HEK293 (cell line): ENCODE results near the gene UGCG.

ENCODE experiments used
- CTCF ChIA-PET: fragments of 350-600 bp; formaldehyde crosslinking; extraction: SDS; loops from one replicate; lab custom pipeline; 2021; ENCODE audit warnings: antibody characterized with exemption; lab: Yijun Ruan, JAX
- POLR2A ChIA-PET: fragments of 300-600 bp; formaldehyde crosslinking; extraction: SDS; loops from one replicate; lab custom pipeline; 2020; ENCODE audit warnings: antibody characterized with exemption, inconsistent platforms; lab: Yijun Ruan, JAX
- H3K27ac ChIP-seq: fragments of 200-500 bp; sonication (Bioruptor generic); 2 replicates; pipeline ENCODE4 v1.5.1; 2014; ENCODE audit warnings: low read depth, low read length, control low read depth, inconsistent platforms; ENCODE audit errors: extremely low read depth
- H3K36me3 ChIP-seq, 2 experiments: fragments of 200-500 bp in 1 of 2; sonication (Bioruptor generic) in 1 of 2; 1 replicate in 1 of 2; 2 replicates in 1 of 2; pipeline ENCODE4 v1.5.1; 2014 to 2017; ENCODE audit warnings: inconsistent platforms in 2 of 2, low read length in 2 of 2; ENCODE audit not compliant: control insufficient read depth in 2 of 2, insufficient read depth in 1 of 2
- H3K4me1 ChIP-seq: fragments of 200-500 bp; sonication (Bioruptor generic); 2 replicates; pipeline ENCODE4 v1.5.1; 2014; ENCODE audit warnings: mild to moderate bottlenecking, low read length, inconsistent platforms; ENCODE audit not compliant: control insufficient read depth, insufficient read depth
- H3K4me3 ChIP-seq: 2 replicates; pipeline ENCODE4 v1.5.1; 2011; ENCODE audit warnings: low read depth, mild to moderate bottlenecking, control low read depth, low read length, moderate library complexity
- H3K9me3 ChIP-seq: fragments of 200-500 bp; sonication (Bioruptor generic); 2 replicates; pipeline ENCODE4 v1.5.1; 2014; ENCODE audit warnings: low read depth, low read length, inconsistent platforms; ENCODE audit not compliant: control insufficient read depth, insufficient read depth
- AEBP2 ChIP-seq: fragments of 450-650 bp; formaldehyde crosslinking; IDR thresholded peaks from 2 replicates; pipeline ENCODE4 v1.5.1; 2016; ENCODE audit warnings: missing biosample characterization, missing genetic modification characterization, borderline replicate concordance
- GLI2 ChIP-seq: fragments of 450-650 bp; formaldehyde crosslinking; IDR thresholded peaks from 2 replicates; pipeline ENCODE4; 2017; ENCODE audit warnings: missing biosample characterization, missing genetic modification characterization, low read depth, borderline replicate concordance
- HOXA7 ChIP-seq: sonication (generic); formaldehyde crosslinking; IDR thresholded peaks from 2 replicates; pipeline ENCODE4 v1.8.1; 2022; ENCODE audit warnings: missing genetic modification reagents, borderline replicate concordance
- KLF17 ChIP-seq: fragments of 450-650 bp; formaldehyde crosslinking; IDR thresholded peaks from 2 replicates; pipeline ENCODE4 v1.5.1; 2016; ENCODE audit warnings: missing biosample characterization, missing genetic modification characterization
- MYNN ChIP-seq: fragments of 450-650 bp; formaldehyde crosslinking; IDR thresholded peaks from 2 replicates; pipeline ENCODE4 v1.5.1; 2016; ENCODE audit warnings: missing biosample characterization, missing genetic modification characterization, borderline replicate concordance
- MZF1 ChIP-seq: fragments of 450-650 bp; formaldehyde crosslinking; IDR thresholded peaks from 2 replicates; pipeline ENCODE4 v1.5.1; 2017; ENCODE audit warnings: missing biosample characterization, missing genetic modification characterization, borderline replicate concordance
- SCRT2 ChIP-seq: fragments of 450-650 bp; formaldehyde crosslinking; IDR thresholded peaks from 2 replicates; pipeline ENCODE4 v1.5.1; 2016; ENCODE audit warnings: missing biosample characterization, missing genetic modification characterization
- SETDB1 ChIP-seq: IDR thresholded peaks from one replicate; pipeline ENCODE4 v1.6.1; 2017; ENCODE audit warnings: mild to moderate bottlenecking, low read length, moderate library complexity, mixed read lengths; ENCODE audit not compliant: insufficient read length
- YY1 ChIP-seq: fragments of 450-650 bp; formaldehyde crosslinking; IDR thresholded peaks from 2 replicates; pipeline ENCODE4 v1.5.1; 2018; ENCODE audit warnings: missing biosample characterization, missing genetic modification characterization
- ZBTB17 ChIP-seq: fragments of 450-650 bp; formaldehyde crosslinking; IDR thresholded peaks from 2 replicates; pipeline ENCODE4 v1.5.1; 2016; ENCODE audit warnings: missing biosample characterization, missing genetic modification characterization
- ZEB2 ChIP-seq: fragments of 450-650 bp; formaldehyde crosslinking; IDR thresholded peaks from 2 replicates; pipeline ENCODE4 v1.5.1; 2016; ENCODE audit warnings: missing biosample characterization, missing genetic modification characterization
- ZNF10 ChIP-seq: fragments of 450-650 bp; formaldehyde crosslinking; IDR thresholded peaks from 2 replicates; pipeline ENCODE4 v1.5.1; 2017; ENCODE audit warnings: missing biosample characterization, missing genetic modification characterization
- ZNF112 ChIP-seq: fragments of 450-650 bp; formaldehyde crosslinking; IDR thresholded peaks from 2 replicates; pipeline ENCODE4 v1.5.0; 2017; ENCODE audit warnings: missing biosample characterization, missing genetic modification characterization
- ZNF138 ChIP-seq: fragments of 450-650 bp; formaldehyde crosslinking; IDR thresholded peaks from 2 replicates; pipeline ENCODE4 v1.5.1; 2016; ENCODE audit warnings: missing biosample characterization, missing genetic modification characterization, borderline replicate concordance
- ZNF24 ChIP-seq: fragments of 450-650 bp; formaldehyde crosslinking; IDR thresholded peaks from 2 replicates; pipeline ENCODE4 v1.5.1; 2016; ENCODE audit warnings: missing biosample characterization, missing genetic modification characterization
- ZNF311 ChIP-seq: fragments of 450-650 bp; formaldehyde crosslinking; IDR thresholded peaks from 2 replicates; pipeline ENCODE4 v1.5.1; 2017; ENCODE audit warnings: missing biosample characterization, missing genetic modification characterization, borderline replicate concordance
- ZNF354C ChIP-seq: fragments of 450-650 bp; formaldehyde crosslinking; IDR thresholded peaks from 2 replicates; pipeline ENCODE4 v1.5.1; 2016; ENCODE audit warnings: missing biosample characterization, missing genetic modification characterization, low read depth, borderline replicate concordance
- ZNF530 ChIP-seq: fragments of 450-650 bp; formaldehyde crosslinking; IDR thresholded peaks from 2 replicates; pipeline ENCODE4 v1.5.1; 2016; ENCODE audit warnings: low read depth, missing biosample characterization, missing genetic modification characterization
- ZNF558 ChIP-seq: fragments of 450-650 bp; formaldehyde crosslinking; IDR thresholded peaks from 2 replicates; pipeline ENCODE4 v1.5.1; 2016; ENCODE audit warnings: missing biosample characterization, missing genetic modification characterization
- ZNF580 ChIP-seq: fragments of 450-650 bp; formaldehyde crosslinking; IDR thresholded peaks from 2 replicates; pipeline ENCODE4 v1.5.1; 2016; ENCODE audit warnings: missing biosample characterization, missing genetic modification characterization
- ZNF776 ChIP-seq: fragments of 450-650 bp; formaldehyde crosslinking; IDR thresholded peaks from 2 replicates; pipeline ENCODE4 v1.5.0; 2017; ENCODE audit warnings: missing biosample characterization, missing genetic modification characterization, borderline replicate concordance
- ZNF792 ChIP-seq: fragments of 450-650 bp; formaldehyde crosslinking; IDR thresholded peaks from 2 replicates; pipeline ENCODE4 v1.5.1; 2016; ENCODE audit warnings: missing biosample characterization, missing genetic modification characterization
- TF ChIP-seq, protein P1 (sequence below): fragments of 450-650 bp; formaldehyde crosslinking; IDR thresholded peaks from 2 replicates; pipeline ENCODE4 v1.5.1; 2017; ENCODE audit warnings: missing biosample characterization, missing genetic modification characterization
- TF ChIP-seq, protein P2 (sequence below): fragments of 450-650 bp; formaldehyde crosslinking; IDR thresholded peaks from 2 replicates; pipeline ENCODE4 v1.5.1; 2016; ENCODE audit warnings: missing biosample characterization, missing genetic modification characterization

The UGCG gene

GRCh38 chr9:111876179-111876578 is 20.4 kb upstream of the UGCG start (continued):
- TF ChIP-seq ZBTB17 (tag by site-specific recombination) (no peak), SCRT2 (no peak), ZNF580 (tag by site-specific recombination) (no peak), ZNF776 (tag by site-specific recombination) (no peak), ZNF10 (tag by site-specific recombination) (no peak), ZNF530 (no peak), ZNF311 (tag by site-specific recombination) (no peak), YY1 (tag by site-specific recombination) (no peak)

GRCh38 chr9:111877420-111877819 is 19.2 kb upstream of the UGCG start:
- no peak overlapping the region for H3K27ac ChIP-seq

DNA sequence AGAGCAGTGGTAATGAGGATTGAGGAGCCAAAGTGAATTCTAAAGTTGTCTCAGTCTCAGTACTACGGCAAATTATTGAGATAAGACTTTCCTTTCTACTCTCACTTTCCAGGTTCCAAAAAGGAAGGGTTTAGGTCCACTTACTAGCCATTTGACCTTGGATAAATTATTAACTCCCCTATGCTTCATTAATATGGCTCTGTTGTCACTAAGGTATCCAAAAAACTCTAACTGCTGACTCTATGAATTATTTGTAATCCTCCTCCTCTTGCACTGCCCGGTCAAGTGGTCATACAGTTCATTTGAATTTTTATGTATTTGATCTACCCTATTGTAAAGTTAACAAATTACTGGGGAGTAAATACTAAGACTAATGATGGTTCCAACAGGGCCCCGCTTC is 17.7 kb upstream of the UGCG start:
- ChIA-PET CTCF (interaction anchor here (1.2 kb wide), 1 partner anchor 188 kb away, joined by 3 read pairs; no protein-coding TSS in a partner anchor), POLR2A (no interaction called here)
- no peak overlapping the region for H3K4me3 ChIP-seq
- no peak overlapping the region for H3K27ac ChIP-seq
- TF ChIP-seq HOXA7 (CRISPR knock-in tag) (no peak), MZF1 (tag by site-specific recombination) (no peak), ZNF138 (no peak), ZNF354C (no peak), KLF17 (tag by site-specific recombination) (no peak), ZNF311 (tag by site-specific recombination) (no peak), ZNF10 (tag by site-specific recombination) (no peak)
- TF ChIP-seq, protein P1, sequence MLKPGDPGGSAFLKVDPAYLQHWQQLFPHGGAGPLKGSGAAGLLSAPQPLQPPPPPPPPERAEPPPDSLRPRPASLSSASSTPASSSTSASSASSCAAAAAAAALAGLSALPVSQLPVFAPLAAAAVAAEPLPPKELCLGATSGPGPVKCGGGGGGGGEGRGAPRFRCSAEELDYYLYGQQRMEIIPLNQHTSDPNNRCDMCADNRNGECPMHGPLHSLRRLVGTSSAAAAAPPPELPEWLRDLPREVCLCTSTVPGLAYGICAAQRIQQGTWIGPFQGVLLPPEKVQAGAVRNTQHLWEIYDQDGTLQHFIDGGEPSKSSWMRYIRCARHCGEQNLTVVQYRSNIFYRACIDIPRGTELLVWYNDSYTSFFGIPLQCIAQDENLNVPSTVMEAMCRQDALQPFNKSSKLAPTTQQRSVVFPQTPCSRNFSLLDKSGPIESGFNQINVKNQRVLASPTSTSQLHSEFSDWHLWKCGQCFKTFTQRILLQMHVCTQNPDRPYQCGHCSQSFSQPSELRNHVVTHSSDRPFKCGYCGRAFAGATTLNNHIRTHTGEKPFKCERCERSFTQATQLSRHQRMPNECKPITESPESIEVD (tag by site-specific recombination): no peak
- TF ChIP-seq, protein P2, sequence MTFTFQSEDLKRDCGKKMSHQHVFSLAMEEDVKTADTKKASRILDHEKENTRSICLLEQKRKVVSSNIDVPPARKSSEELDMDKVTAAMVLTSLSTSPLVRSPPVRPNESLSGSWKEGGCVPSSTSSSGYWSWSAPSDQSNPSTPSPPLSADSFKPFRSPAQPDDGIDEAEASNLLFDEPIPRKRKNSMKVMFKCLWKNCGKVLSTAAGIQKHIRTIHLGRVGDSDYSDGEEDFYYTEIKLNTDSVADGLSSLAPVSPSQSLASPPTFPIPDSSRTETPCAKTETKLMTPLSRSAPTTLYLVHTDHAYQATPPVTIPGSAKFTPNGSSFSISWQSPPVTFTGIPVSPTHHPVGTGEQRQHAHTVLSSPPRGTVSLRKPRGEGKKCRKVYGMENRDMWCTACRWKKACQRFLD: no peak
- no peaks in the 10 kb centered on the region for H3K4me1 ChIP-seq
- H3K9me3 ChIP-seq: no peaks in the 10 kb centered on the region
- no peaks in the 10 kb centered on the region for H3K36me3 ChIP-seq

More at GRCh38 chr9:111877420-111877819, 19.2 kb upstream of the UGCG start:
- CTCF ChIA-PET: no interaction called here
- POLR2A ChIA-PET: interaction anchor here (0.5 to 1.0 kb wide), 2 partner anchors 195 to 246 kb away, joined by 3 read pairs; partner anchors contain the start of gene DNAJC25
- Histone ChIP-seq H3K36me3 (no peaks in the 10 kb centered on the region), H3K9me3 (no peaks in the 10 kb centered on the region), H3K4me3 (no peak overlapping the region), H3K4me1 (no peaks in the 10 kb centered on the region)
- TF ChIP-seq ZNF558 (no peak), ZNF24 (tag by site-specific recombination) (no peak), ZNF138 (no peak), SETDB1 (no peak), ZNF792 (tag by site-specific recombination) (no peak), ZNF112 (tag by site-specific recombination) (no peak), ZEB2 (tag by site-specific recombination) (no peak), AEBP2 (tag by site-specific recombination) (no peak), GLI2 (tag by site-specific recombination) (no peak), MYNN (tag by site-specific recombination) (no peak)
